Muscle of back (tissue), 13 donors: Measurements from ENCODE around the gene KRT81. TPM values are rescaled to one million over a fixed set of nuclear protein-coding genes. Genes with fewer than 3 reads are reported as not detected.
A peak's percentile ranks its signal among the peaks of the same experiment; 100 is the strongest.

ENCODE experiments used
- DNase-seq, 3 donors: peaks; one replicate each; pipeline versions ENCODE4 v3.0.0 to v3.0.0-alpha.2; 2013
- long read RNA-seq, 9 donors: transcript quantifications; one replicate each; lab custom pipeline, GENCODE V29; 2026
- polyA plus RNA-seq, 10 donors: library from polyadenylated mRNA; unstranded; fragments of 120-200 nt; gene quantifications; one replicate each; pipeline ENCODE4 v1.2.1, GENCODE V29; 2013; ENCODE audit not compliant: insufficient read length in 10 of 10

The KRT81 gene
- polyA plus RNA-seq = under 1 TPM in 4 of 10 donors, not detected in 6; 0.08 to 0.18 (median 0.10) TPM
- long read RNA-seq, donor 1 = 0 reads
- long read RNA-seq, donor 2 = 0 reads
- long read RNA-seq, donor 3 = 0 reads
- long read RNA-seq, donor 4 = 0 reads
- long read RNA-seq, donor 5 = 0 reads
- long read RNA-seq, donor 6 = 0 reads
- long read RNA-seq, donor 7 = 0 reads
- long read RNA-seq, donor 8 = 0 reads
- long read RNA-seq, donor 9 = 0 reads

DNA sequence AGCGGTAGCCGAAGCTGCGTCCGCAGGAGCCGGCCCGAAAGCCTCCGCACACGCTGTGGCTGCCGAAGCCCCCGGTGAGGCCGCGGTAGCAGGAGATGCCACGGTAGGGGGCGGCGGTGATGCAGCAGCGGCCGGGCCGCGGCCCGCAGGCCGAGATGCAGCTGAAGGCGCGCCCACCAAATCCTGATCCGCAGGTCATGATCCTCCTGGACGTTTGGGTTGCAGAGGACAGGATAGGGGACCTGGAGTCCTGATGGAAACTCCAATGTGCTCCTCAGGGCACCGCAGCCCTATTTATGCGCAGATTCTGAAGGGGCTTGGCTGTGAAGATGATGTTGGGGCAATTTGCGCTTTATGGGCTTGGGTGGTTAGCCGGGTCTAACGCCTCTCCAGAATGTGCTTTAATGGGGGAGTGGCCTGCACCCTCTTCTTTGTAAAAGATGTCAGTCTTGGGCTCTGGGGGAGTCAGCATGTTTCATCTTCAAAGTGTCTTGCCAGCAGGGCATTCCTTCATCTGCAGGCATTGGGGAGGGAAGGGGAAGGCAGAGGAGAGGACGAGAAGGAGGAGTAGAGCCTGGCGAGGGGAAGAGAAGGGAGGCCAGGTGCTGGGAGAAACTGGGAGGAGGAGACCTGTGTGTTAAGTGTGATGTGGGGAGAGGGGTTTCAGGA, at the start of gene KRT81:
Gene KRT81 (minus strand): TSS at position 268 of the 669 bp plus-strand sequence. CDS start 69 bp downstream, at position 199.
- DNase-seq = no peak

GRCh38 chr12:52338241-52338960, 47.1 kb upstream of the KRT81 start:
- DNase-seq = no peak

DNA sequence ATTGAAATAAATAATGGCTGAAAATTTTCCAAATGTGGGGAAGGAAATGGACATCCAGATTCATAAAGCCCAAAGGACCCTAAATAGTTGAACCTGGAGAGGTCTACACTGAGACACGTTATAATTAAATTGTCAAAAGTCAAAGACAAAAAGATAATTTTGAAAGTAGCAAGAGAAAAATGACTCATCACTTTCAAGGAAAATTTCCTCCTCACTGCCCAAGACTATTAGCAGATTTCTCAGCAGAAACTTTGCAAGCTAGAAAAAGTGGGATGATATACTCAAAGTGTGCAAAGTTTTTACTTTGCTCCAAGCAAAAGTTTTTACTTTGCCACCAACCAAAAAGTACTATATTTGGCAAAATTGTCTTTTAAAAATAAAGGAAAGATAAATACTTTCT, 45.7 kb upstream of the KRT81 start:
- DNase-seq = no peak

DNA sequence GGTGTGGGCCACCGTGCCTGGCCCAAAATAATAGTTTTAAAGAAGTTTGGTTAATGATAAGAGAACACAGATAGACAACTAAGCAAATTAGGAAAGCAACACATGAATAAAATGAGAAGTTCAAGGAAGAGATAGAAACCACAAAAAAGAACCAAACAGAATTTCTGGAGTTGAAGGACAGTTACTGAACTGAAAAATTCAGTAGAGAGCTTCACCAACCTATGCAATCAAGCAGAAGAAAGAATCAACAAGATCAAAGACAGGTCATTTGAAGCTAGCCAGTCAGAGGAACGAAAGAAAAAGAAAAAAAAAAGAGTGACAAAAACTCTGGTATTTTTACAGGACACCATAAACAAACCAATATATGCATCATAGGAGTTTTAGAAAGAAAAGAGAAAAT, 45.3 kb upstream of the KRT81 start:
- DNase-seq = no peak

GRCh38 chr12:52335598-52336262, 44.4 kb upstream of the KRT81 start:
- DNase-seq = peak in 1 of 3 donors; percentile 12

DNA sequence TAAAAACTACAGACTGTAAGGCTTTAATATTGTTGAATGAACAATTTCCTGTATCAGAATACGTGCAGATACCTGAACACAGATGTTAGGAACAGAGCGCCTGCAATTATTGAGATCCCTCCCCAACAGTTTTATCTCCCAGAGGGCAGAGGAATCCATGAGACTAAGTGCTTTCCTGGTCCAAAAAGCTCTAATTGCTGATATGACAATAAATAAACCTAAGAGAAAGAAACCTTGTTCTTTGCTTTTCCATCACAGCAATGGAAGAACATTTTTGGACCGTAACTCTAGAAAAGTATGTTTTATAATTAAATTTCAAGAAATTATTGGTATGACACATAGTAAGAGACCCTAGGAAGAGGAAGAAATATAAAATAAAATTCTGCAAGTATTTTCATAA, 42.9 kb upstream of the KRT81 start:
- no peak for DNase-seq

GRCh38 chr12:52333321-52333720, 42.0 kb upstream of the KRT81 start:
- DNase-seq = no peak

DNA sequence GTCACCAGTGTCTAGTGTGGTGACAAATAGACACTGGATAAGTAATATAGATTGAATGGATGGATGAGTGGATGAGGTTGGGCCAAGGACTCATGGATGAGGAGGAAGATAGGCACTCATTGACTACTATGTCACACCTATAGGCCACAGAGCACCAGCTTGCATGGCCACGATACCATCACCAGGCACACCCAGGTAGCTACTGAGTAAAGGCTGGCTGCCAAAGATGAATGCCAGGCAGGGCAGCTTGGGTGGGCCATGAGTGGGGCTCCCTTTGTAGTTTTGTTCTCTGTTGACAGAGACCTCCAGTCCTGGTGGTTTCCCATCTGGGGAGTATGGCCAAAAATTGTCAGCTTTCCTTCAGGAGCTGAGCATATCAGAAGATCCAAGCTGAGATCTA, 41.0 kb upstream of the KRT81 start:
- DNase-seq = no peak

GRCh38 chr12:52331833-52332232, 40.5 kb upstream of the KRT81 start:
- no peak for DNase-seq

- DNase-seq = no peak
These were observed 39.7 kb upstream of the KRT81 start for GRCh38 chr12:52331039-52331438.

- no peak for DNase-seq
These were observed 36.6 kb upstream of the KRT81 start for GRCh38 chr12:52327830-52328500.

GRCh38 chr12:52327052-52327829, 35.9 kb upstream of the KRT81 start:
- DNase-seq = peak; percentile 34 to 70 (median 54)

GRCh38 chr12:52324153-52324444, 32.8 kb upstream of the KRT81 start:
- DNase-seq = no peak

DNA sequence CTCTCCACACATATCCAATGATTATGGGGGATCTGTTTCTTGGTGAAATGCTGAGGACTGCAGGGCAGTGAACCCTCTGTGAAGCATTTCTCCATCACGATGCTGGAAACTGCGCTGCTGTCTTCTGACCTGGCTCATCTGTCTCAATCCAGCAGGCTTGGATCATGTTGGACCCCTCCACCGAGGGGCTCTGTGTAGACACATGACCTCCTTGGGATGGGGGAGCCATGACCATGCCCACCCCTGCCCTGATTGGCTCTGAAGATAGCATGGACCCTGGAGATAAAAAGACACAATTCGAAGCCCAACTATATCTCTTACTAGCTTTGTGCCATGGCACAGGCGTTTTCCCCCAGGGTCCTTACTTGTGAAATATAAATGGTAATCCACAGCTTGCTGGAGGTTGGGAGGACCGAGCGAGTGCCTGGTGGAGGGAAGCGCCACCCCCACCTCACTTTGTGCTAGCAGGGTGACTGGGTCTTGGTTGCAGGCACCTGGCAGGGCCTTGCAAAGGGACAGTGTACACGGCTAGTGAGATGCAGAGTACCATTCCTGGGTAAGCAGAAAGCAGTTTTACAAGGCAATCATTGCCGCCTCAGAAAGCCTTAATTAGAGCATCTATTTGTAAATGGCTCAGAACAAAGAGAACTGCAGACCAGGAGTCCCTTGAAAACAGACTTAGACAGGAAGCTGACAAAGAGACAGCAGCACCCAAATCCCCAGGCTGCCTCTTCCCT, 32.2 kb upstream of the KRT81 start:
- DNase-seq = no peak

DNA sequence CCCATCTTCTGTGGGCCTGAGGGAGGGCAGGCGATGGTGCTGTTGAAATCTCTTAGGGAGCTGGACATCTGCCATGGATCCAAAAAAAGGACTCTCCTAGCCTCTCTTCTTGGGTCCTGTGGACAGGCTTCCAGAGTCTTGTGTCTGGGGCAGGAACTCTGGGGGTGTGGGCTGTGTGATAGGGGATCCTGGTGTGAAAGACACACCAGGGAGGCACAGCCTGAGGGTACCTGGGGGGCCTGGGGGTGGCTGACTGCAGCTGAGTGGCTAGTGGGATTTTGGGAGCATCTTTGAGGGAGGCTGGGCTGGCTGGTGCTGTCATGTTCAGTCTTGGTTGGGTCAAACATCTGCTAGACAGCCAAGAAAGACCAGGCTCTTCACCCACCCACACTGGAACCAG, 31.7 kb upstream of the KRT81 start:
- DNase-seq = no peak

- no peak for DNase-seq
These were observed 30.7 kb upstream of the KRT81 start for GRCh38 chr12:52322069-52322468.

- DNase-seq = no peak
These were observed 30.1 kb upstream of the KRT81 start for GRCh38 chr12:52321418-52321817.

DNA sequence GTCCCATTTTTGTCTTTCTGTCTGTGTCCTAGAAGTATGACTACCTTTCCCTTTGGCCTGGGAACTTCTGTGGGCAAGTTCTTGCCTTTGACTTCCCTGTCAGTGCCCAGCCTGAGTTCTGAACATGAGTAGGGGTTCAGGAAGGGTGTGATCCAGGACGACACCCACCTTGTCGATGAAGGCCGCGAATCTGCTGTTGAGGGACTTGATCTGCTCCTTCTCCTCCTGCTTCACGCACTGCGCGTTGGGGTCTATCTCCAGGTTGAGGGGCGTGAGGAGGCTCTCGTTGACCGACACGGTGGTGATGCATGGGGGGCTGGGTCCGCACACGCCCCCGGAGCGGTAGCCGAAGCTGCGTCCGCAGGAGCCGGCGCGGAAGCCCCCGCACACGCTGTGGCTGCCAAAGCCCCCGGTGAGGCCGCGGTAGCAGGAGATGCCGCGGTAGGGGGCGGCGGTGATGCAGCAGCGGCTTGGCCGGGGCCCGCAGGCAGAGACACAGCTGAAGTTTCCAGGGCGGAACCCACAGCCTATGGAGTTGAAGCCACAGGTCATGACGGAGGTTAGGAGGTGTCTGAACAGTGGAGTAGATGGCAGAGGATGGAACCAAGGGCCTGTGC, 29.6 kb upstream of the KRT81 start, which contains the start of gene KRT83:
Gene KRT83 (minus strand): TSS at position 615 of the 617 bp plus-strand sequence. CDS start 63 bp downstream, at position 552.
- no peak for DNase-seq

DNA sequence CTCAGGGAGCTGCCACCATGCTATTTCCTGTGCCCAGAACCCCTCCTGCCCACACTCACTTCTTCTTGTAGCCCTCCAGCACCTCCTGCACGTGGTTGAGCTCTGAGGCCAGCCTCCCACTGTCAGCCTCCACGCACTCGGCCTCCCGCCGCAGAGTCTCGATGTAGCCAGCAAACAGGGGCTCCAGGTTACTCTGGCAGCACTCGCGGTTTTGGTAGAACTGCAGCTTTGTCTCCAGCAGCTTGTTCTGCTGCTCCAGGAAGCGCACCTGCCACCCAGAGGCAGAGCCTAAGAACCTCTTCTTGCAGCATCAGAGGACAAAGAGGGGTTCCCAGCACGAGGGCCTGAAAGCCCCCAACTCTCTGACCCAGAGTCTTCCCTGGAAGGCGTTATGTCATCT, 27.8 kb upstream of the KRT81 start:
- no peak for DNase-seq
